ENCODE measurements around the gene ATF1.

Gene ATF1

GRCh38 chr12:50763639-50764285 is at the start of gene ATF1:
TSS of gene ATF1 (plus strand) at chr12:50764101. CDS start at chr12:50780146, 16,045 bp downstream.
- Histone ChIP-seq H3K4me3 (ENCODE audit: low read length in 2 of 2) (peak within 1 kb of the TSS; percentile 92 to 97), H3K27ac (ENCODE audit: low read depth in 2 of 2, low read length in 2 of 2) (peak within 1 kb of the TSS; percentile 99), H3K4me1 (ENCODE audit: control insufficient read depth in 2 of 2, insufficient read depth in 2 of 2, low read length in 2 of 2) (peaks cover 13 to 17% of the 10 kb centered on the region in 2 donors), H3K27me3 (ENCODE audit: control insufficient read depth in 2 of 2, insufficient read depth in 2 of 2, low read length in 2 of 2) (no peaks in the 10 kb centered on the region), H3K9ac (ENCODE audit: low read depth in 1 of 2, low read length in 2 of 2) (peak within 1 kb of the TSS; percentile 86 to 99), H3K9me3 (ENCODE audit: control insufficient read depth in 2 of 2, low read length in 2 of 2) (no peaks in the 10 kb centered on the region), H3K36me3 (ENCODE audit: control insufficient read depth in 2 of 2, insufficient read depth in 2 of 2, low read length in 2 of 2) (no peaks in the 10 kb centered on the region)

GRCh38 chr12:50715174-50715573 is 48.7 kb upstream of the ATF1 start:
- Histone ChIP-seq H3K27me3 (ENCODE audit: control insufficient read depth in 2 of 2, insufficient read depth in 2 of 2, low read length in 2 of 2) (no peaks in the 10 kb centered on the region), H3K4me1 (ENCODE audit: control insufficient read depth in 2 of 2, insufficient read depth in 2 of 2, low read length in 2 of 2) (no peaks in the 10 kb centered on the region), H3K36me3 (ENCODE audit: control insufficient read depth in 2 of 2, insufficient read depth in 2 of 2, low read length in 2 of 2) (peaks cover 43 to 55% of the 10 kb centered on the region in 2 donors), H3K9me3 (ENCODE audit: control insufficient read depth in 2 of 2, low read length in 2 of 2) (no peaks in the 10 kb centered on the region), H3K9ac (ENCODE audit: low read depth in 1 of 2, low read length in 2 of 2) (no peak overlapping the region), H3K4me3 (ENCODE audit: low read length in 2 of 2) (no peak overlapping the region), H3K27ac (ENCODE audit: low read depth in 2 of 2, low read length in 2 of 2) (no peak overlapping the region)

- peaks cover 57 to 65% of the 10 kb centered on the region in 2 donors for H3K36me3 ChIP-seq (ENCODE audit: control insufficient read depth in 2 of 2, insufficient read depth in 2 of 2, low read length in 2 of 2)
- H3K9ac ChIP-seq (ENCODE audit: low read depth in 1 of 2, low read length in 2 of 2): no peak overlapping the region
- H3K9me3 ChIP-seq (ENCODE audit: control insufficient read depth in 2 of 2, low read length in 2 of 2): no peaks in the 10 kb centered on the region
- H3K27ac ChIP-seq (ENCODE audit: low read depth in 2 of 2, low read length in 2 of 2): no peak overlapping the region
- no peaks in the 10 kb centered on the region for H3K4me1 ChIP-seq (ENCODE audit: control insufficient read depth in 2 of 2, insufficient read depth in 2 of 2, low read length in 2 of 2)
- no peak overlapping the region for H3K4me3 ChIP-seq (ENCODE audit: low read length in 2 of 2)
- no peaks in the 10 kb centered on the region for H3K27me3 ChIP-seq (ENCODE audit: control insufficient read depth in 2 of 2, insufficient read depth in 2 of 2, low read length in 2 of 2)
Observed at GRCh38 chr12:50718760-50719159, 45.1 kb upstream of the ATF1 start.

GRCh38 chr12:50720085-50720484 is 43.8 kb upstream of the ATF1 start:
- H3K4me3 ChIP-seq (ENCODE audit: low read length in 2 of 2): no peak overlapping the region
- no peaks in the 10 kb centered on the region for H3K27me3 ChIP-seq (ENCODE audit: control insufficient read depth in 2 of 2, insufficient read depth in 2 of 2, low read length in 2 of 2)
- H3K9me3 ChIP-seq (ENCODE audit: control insufficient read depth in 2 of 2, low read length in 2 of 2): no peaks in the 10 kb centered on the region
- peaks cover 56 to 67% of the 10 kb centered on the region in 2 donors for H3K36me3 ChIP-seq (ENCODE audit: control insufficient read depth in 2 of 2, insufficient read depth in 2 of 2, low read length in 2 of 2)
- no peak overlapping the region for H3K9ac ChIP-seq (ENCODE audit: low read depth in 1 of 2, low read length in 2 of 2)
- H3K27ac ChIP-seq (ENCODE audit: low read depth in 2 of 2, low read length in 2 of 2): no peak overlapping the region
- H3K4me1 ChIP-seq (ENCODE audit: control insufficient read depth in 2 of 2, insufficient read depth in 2 of 2, low read length in 2 of 2): no peaks in the 10 kb centered on the region

GRCh38 chr12:50720501-50720900 is 43.4 kb upstream of the ATF1 start:
- Histone ChIP-seq H3K9ac (ENCODE audit: low read depth in 1 of 2, low read length in 2 of 2) (no peak overlapping the region), H3K27ac (ENCODE audit: low read depth in 2 of 2, low read length in 2 of 2) (no peak overlapping the region), H3K4me3 (ENCODE audit: low read length in 2 of 2) (no peak overlapping the region), H3K4me1 (ENCODE audit: control insufficient read depth in 2 of 2, insufficient read depth in 2 of 2, low read length in 2 of 2) (no peaks in the 10 kb centered on the region), H3K27me3 (ENCODE audit: control insufficient read depth in 2 of 2, insufficient read depth in 2 of 2, low read length in 2 of 2) (no peaks in the 10 kb centered on the region), H3K9me3 (ENCODE audit: control insufficient read depth in 2 of 2, low read length in 2 of 2) (no peaks in the 10 kb centered on the region), H3K36me3 (ENCODE audit: control insufficient read depth in 2 of 2, insufficient read depth in 2 of 2, low read length in 2 of 2) (peaks cover 57 to 67% of the 10 kb centered on the region in 2 donors)

GRCh38 chr12:50723865-50724264 is 40.0 kb upstream of the ATF1 start:
- peaks cover 72 to 78% of the 10 kb centered on the region in 2 donors for H3K36me3 ChIP-seq (ENCODE audit: control insufficient read depth in 2 of 2, insufficient read depth in 2 of 2, low read length in 2 of 2)

GRCh38 chr12:50725011-50725942 is 38.6 kb upstream of the ATF1 start:
- H3K27me3 ChIP-seq (ENCODE audit: control insufficient read depth in 2 of 2, insufficient read depth in 2 of 2, low read length in 2 of 2): no peaks in the 10 kb centered on the region

More at GRCh38 chr12:50723865-50724264, 40.0 kb upstream of the ATF1 start:
- Histone ChIP-seq H3K4me3 (ENCODE audit: low read length in 2 of 2) (no peak overlapping the region), H3K4me1 (ENCODE audit: control insufficient read depth in 2 of 2, insufficient read depth in 2 of 2, low read length in 2 of 2) (no peaks in the 10 kb centered on the region), H3K9me3 (ENCODE audit: control insufficient read depth in 2 of 2, low read length in 2 of 2) (no peaks in the 10 kb centered on the region), H3K27ac (ENCODE audit: low read depth in 2 of 2, low read length in 2 of 2) (no peak overlapping the region), H3K9ac (ENCODE audit: low read depth in 1 of 2, low read length in 2 of 2) (no peak overlapping the region), H3K27me3 (ENCODE audit: control insufficient read depth in 2 of 2, insufficient read depth in 2 of 2, low read length in 2 of 2) (no peaks in the 10 kb centered on the region)

GRCh38 chr12:50727466-50727865 is 36.4 kb upstream of the ATF1 start:
- no peaks in the 10 kb centered on the region for H3K27me3 ChIP-seq (ENCODE audit: control insufficient read depth in 2 of 2, insufficient read depth in 2 of 2, low read length in 2 of 2)
- no peak overlapping the region for H3K4me3 ChIP-seq (ENCODE audit: low read length in 2 of 2)
- H3K9me3 ChIP-seq (ENCODE audit: control insufficient read depth in 2 of 2, low read length in 2 of 2): no peaks in the 10 kb centered on the region
- peaks cover 81 to 84% of the 10 kb centered on the region in 2 donors for H3K36me3 ChIP-seq (ENCODE audit: control insufficient read depth in 2 of 2, insufficient read depth in 2 of 2, low read length in 2 of 2)
- no peak overlapping the region for H3K27ac ChIP-seq (ENCODE audit: low read depth in 2 of 2, low read length in 2 of 2)
- H3K9ac ChIP-seq (ENCODE audit: low read depth in 1 of 2, low read length in 2 of 2): no peak overlapping the region
- no peaks in the 10 kb centered on the region for H3K4me1 ChIP-seq (ENCODE audit: control insufficient read depth in 2 of 2, insufficient read depth in 2 of 2, low read length in 2 of 2)

More at GRCh38 chr12:50725011-50725942, 38.6 kb upstream of the ATF1 start:
- Histone ChIP-seq H3K9ac (ENCODE audit: low read depth in 1 of 2, low read length in 2 of 2) (no peak overlapping the region), H3K27ac (ENCODE audit: low read depth in 2 of 2, low read length in 2 of 2) (no peak overlapping the region), H3K4me3 (ENCODE audit: low read length in 2 of 2) (no peak overlapping the region), H3K36me3 (ENCODE audit: control insufficient read depth in 2 of 2, insufficient read depth in 2 of 2, low read length in 2 of 2) (peaks cover 73 to 81% of the 10 kb centered on the region in 2 donors), H3K9me3 (ENCODE audit: control insufficient read depth in 2 of 2, low read length in 2 of 2) (no peaks in the 10 kb centered on the region), H3K4me1 (ENCODE audit: control insufficient read depth in 2 of 2, insufficient read depth in 2 of 2, low read length in 2 of 2) (no peaks in the 10 kb centered on the region)

- Histone ChIP-seq H3K9me3 (ENCODE audit: control insufficient read depth in 2 of 2, low read length in 2 of 2) (no peaks in the 10 kb centered on the region), H3K4me3 (ENCODE audit: low read length in 2 of 2) (no peak overlapping the region), H3K9ac (ENCODE audit: low read depth in 1 of 2, low read length in 2 of 2) (no peak overlapping the region), H3K4me1 (ENCODE audit: control insufficient read depth in 2 of 2, insufficient read depth in 2 of 2, low read length in 2 of 2) (no peaks in the 10 kb centered on the region), H3K27me3 (ENCODE audit: control insufficient read depth in 2 of 2, insufficient read depth in 2 of 2, low read length in 2 of 2) (no peaks in the 10 kb centered on the region), H3K27ac (ENCODE audit: low read depth in 2 of 2, low read length in 2 of 2) (no peak overlapping the region), H3K36me3 (ENCODE audit: control insufficient read depth in 2 of 2, insufficient read depth in 2 of 2, low read length in 2 of 2) (peaks cover 77 to 83% of the 10 kb centered on the region in 2 donors)
Observed at GRCh38 chr12:50728417-50728816, 35.5 kb upstream of the ATF1 start.

- Histone ChIP-seq H3K27ac (ENCODE audit: low read depth in 2 of 2, low read length in 2 of 2) (no peak overlapping the region), H3K36me3 (ENCODE audit: control insufficient read depth in 2 of 2, insufficient read depth in 2 of 2, low read length in 2 of 2) (peaks cover 77 to 83% of the 10 kb centered on the region in 2 donors), H3K27me3 (ENCODE audit: control insufficient read depth in 2 of 2, insufficient read depth in 2 of 2, low read length in 2 of 2) (no peaks in the 10 kb centered on the region), H3K9me3 (ENCODE audit: control insufficient read depth in 2 of 2, low read length in 2 of 2) (no peaks in the 10 kb centered on the region), H3K4me1 (ENCODE audit: control insufficient read depth in 2 of 2, insufficient read depth in 2 of 2, low read length in 2 of 2) (no peaks in the 10 kb centered on the region), H3K4me3 (ENCODE audit: low read length in 2 of 2) (no peak overlapping the region), H3K9ac (ENCODE audit: low read depth in 1 of 2, low read length in 2 of 2) (no peak overlapping the region)
Observed at GRCh38 chr12:50728841-50729240, 35.1 kb upstream of the ATF1 start.
